ENCODE measurements around the gene PTPN4. TPM values are rescaled to one million over a fixed set of nuclear protein-coding genes. Genes with fewer than 3 reads are reported as not detected.

Gene PTPN4
- total and polyA plus RNA-seq, 9 of the 15 experiments (the other 6 are each of a cell fraction or from before 2014, with no cell fraction given), result 5.0 to 32.8 (median 27.3) TPM

DNA sequence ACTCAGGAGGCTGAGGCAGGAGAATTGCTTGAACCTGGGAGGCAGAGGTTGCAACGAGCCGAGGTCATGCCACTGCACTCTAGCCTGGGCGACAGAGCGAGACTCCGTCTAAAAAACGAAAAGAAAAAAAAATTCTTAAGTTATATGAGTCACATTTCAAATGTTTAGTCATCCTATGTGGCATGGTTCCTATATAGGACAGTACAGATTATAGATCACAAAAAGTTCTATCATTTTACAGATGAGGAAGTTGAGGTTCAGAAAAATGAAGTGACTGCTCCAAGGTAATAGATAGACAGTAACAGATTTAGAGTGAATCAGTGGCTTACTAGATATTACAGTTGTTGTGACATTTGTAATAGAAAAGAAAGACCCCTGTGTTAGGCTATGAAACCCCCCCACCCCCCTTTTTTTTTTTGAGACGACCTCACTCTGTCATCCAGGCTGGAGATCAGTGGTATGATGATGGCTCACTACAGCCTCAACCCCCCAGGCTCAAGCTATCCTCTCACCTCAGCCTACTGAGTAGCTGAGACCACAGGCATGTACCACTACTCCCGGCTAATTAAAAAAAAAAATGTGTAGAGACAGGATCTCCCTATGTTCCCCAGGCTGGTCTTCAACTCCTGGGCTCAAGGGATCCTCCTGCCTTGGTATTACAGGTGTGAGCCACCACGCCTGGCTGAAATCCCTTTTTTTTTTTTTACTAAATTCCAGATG is 22.7 kb downstream of the PTPN4 start:
- Histone ChIP-seq H3K4me2 (ENCODE audit: insufficient read depth, low read length) (no peak overlapping the region), H3K9me1 (ENCODE audit: control insufficient read depth, insufficient read depth, low read length) (no peaks in the 10 kb centered on the region), H3K79me2 (ENCODE audit: control insufficient read depth, insufficient read depth, low read length) (peaks cover 14% of the 10 kb centered on the region; the same call in 2 of the 3 replicates), H3K9ac (ENCODE audit: insufficient read depth in 1 of 2, low read depth in 2 of 2, low read length in 2 of 2) (no peak overlapping the region), H3K4me3 (no peak overlapping the region), H3K4me1 (replicated peaks in 1 of 2; ENCODE audit: control insufficient read depth in 2 of 2, insufficient read depth in 2 of 2, low read length in 2 of 2) (no peaks in the 10 kb centered on the region), H3K9me3 (replicated peaks; ENCODE audit: control insufficient read depth, insufficient read depth, low read depth, low read length) (no peaks in the 10 kb centered on the region), H3K27me3 (ENCODE audit: control insufficient read depth in 2 of 2, insufficient read depth in 2 of 2, low read length in 2 of 2) (no peaks in the 10 kb centered on the region), H2AFZ (ENCODE audit: low read depth, low read length) (no peak overlapping the region), H3K27ac (ENCODE audit: extremely low read depth, low read depth, low read length) (no peak overlapping the region), H3K36me3 (ENCODE audit: control insufficient read depth, insufficient read depth, low read length) (no peaks in the 10 kb centered on the region), H4K20me1 (replicated peaks; ENCODE audit: control insufficient read depth, insufficient read depth, low read length) (no peaks in the 10 kb centered on the region)
- ATAC-seq, result no peak; the same call in 2 of the 3 replicates
- in situ Hi-C loops (cut with MboI) (no loop called here), intact Hi-C loops (cut with micrococcal nuclease) (no loop called here)
- ChIA-PET CTCF (ENCODE audit: low intra/inter-chr PET ratio) (no interaction called here), POLR2A (interaction anchor here (1.1 kb wide), 1 partner anchor 23 kb away, joined by 4 read pairs; the partner anchor contains the start of gene PTPN4)
- no peak for DNase-seq (ENCODE audit: extremely low read depth in 1 of 4, low spot score in 3 of 4)
- TF ChIP-seq SRSF3 (IDR thresholded peaks at IDR 0.05; ENCODE audit: insufficient read depth, low read length) (no peak), NFRKB (IDR thresholded peaks at IDR 0.05; ENCODE audit: low read depth) (no peak), PTRF (tag; IDR thresholded peaks at IDR 0.05) (no peak), FOXM1 (IDR thresholded peaks at IDR 0.05; ENCODE audit: low read depth) (no peak), FOXM1 (CRISPR knock-in tag; IDR thresholded peaks at IDR 0.05; ENCODE audit: low read depth) (no peak), CBX3 (IDR thresholded peaks at IDR 0.05; ENCODE audit: borderline replicate concordance in 1 of 2, low read length in 2 of 2) (no peak), BCOR (IDR thresholded peaks at IDR 0.05) (no peak), ZNF165 (CRISPR knock-in tag; IDR thresholded peaks at IDR 0.05; ENCODE audit: borderline replicate concordance) (no peak), C11orf30 (IDR thresholded peaks at IDR 0.05; ENCODE audit: low read depth) (no peak), PHF21A (IDR thresholded peaks at IDR 0.05; ENCODE audit: borderline replicate concordance, low read depth) (no peak), SRSF9 (IDR thresholded peaks at IDR 0.05; ENCODE audit: borderline replicate concordance, low read depth, low read length) (no peak), MYC (IDR thresholded peaks at IDR 0.05; ENCODE audit: low read depth, low read length) (no peak), MYC (CRISPR knock-in tag; IDR thresholded peaks at IDR 0.05; ENCODE audit: borderline replicate concordance, low read depth) (no peak)
- TF ChIP-seq, protein P1, sequence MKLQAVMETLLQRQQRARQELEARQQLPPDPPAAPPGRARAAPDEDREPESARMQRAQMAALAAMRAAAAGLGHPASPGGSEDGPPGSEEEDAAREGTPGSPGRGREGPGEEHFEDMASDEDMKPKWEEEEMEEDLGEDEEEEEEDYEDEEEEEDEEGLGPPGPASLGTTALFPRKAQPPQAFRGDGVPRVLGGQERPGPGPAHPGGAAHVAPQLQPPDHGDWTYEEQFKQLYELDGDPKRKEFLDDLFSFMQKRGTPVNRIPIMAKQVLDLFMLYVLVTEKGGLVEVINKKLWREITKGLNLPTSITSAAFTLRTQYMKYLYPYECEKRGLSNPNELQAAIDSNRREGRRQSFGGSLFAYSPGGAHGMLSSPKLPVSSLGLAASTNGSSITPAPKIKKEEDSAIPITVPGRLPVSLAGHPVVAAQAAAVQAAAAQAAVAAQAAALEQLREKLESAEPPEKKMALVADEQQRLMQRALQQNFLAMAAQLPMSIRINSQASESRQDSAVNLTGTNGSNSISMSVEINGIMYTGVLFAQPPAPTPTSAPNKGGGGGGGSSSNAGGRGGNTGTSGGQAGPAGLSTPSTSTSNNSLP (IDR thresholded peaks at IDR 0.05; ENCODE audit: borderline replicate concordance, low read depth, low read length), result no peak
- TF ChIP-seq, protein P2, sequence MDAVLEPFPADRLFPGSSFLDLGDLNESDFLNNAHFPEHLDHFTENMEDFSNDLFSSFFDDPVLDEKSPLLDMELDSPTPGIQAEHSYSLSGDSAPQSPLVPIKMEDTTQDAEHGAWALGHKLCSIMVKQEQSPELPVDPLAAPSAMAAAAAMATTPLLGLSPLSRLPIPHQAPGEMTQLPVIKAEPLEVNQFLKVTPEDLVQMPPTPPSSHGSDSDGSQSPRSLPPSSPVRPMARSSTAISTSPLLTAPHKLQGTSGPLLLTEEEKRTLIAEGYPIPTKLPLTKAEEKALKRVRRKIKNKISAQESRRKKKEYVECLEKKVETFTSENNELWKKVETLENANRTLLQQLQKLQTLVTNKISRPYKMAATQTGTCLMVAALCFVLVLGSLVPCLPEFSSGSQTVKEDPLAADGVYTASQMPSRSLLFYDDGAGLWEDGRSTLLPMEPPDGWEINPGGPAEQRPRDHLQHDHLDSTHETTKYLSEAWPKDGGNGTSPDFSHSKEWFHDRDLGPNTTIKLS (IDR thresholded peaks at IDR 0.05; ENCODE audit: borderline replicate concordance, low read depth), result no peak
- no TSS peak for BruUV-seq (replicated peaks)
- FAIRE-seq, result no peak
- WGBS (ENCODE audit: insufficient coverage, low coverage, missing lambda C conversion rate), result 67% methylated on average over 8 of the region's 9 CpGs

Measured in K562 (cell line).